SK-MEL-5 (cell line): ENCODE results near the gene TRIM28. TPM values are rescaled to one million over a fixed set of nuclear protein-coding genes. Genes with fewer than 3 reads are reported as not detected.
A peak's percentile ranks its signal among the peaks of the same experiment; 100 is the strongest.
"Not testable (repeated sequence)": the region's sequence is repeated elsewhere in the genome, so short reads cannot be mapped to it uniquely, and the experiment has no call there.

Experiments used
- DNase-seq: peaks from one replicate; pipeline ENCODE4 v3.0.0-alpha.2; 2016; ENCODE audit warnings: low read depth, low spot score
- in situ Hi-C: cut with HindIII; loops from 2 replicates; pipeline ENCODE4 v1.10.0; 2016; ENCODE audit warnings: low sequenced_read_pairs, high pct_unique_total_duplicates, low pct_unique_long_range_greater_than_20kb
- total RNA-seq: library from RNA; depleted of rRNA; stranded (reverse); fragments of >200 nt; shearing (Covaris generic); gene quantifications from 2 replicates; pipeline ENCODE4 v1.2.3, GENCODE V29; 2014

The TRIM28 gene
- total RNA-seq, 1 experiment from 2014 or later = 346 TPM

GRCh38 chr19:58569191-58569942, 25.5 kb downstream of the TRIM28 start:
- in situ Hi-C loops = no loop called here

GRCh38 chr19:58569943-58570670, 26.2 kb downstream of the TRIM28 start:
- no peak for DNase-seq
- in situ Hi-C loops = no loop called here

More at GRCh38 chr19:58569191-58569942, 25.5 kb downstream of the TRIM28 start:
- no peak for DNase-seq

- no peak for DNase-seq
- in situ Hi-C loops = no loop called here
Observed at GRCh38 chr19:58570770-58571574, 27.1 kb downstream of the TRIM28 start.

GRCh38 chr19:58571575-58571947, 27.7 kb downstream of the TRIM28 start:
- in situ Hi-C loops = no loop called here
- DNase-seq = no peak

GRCh38 chr19:58572026-58572817, 28.4 kb downstream of the TRIM28 start:
- DNase-seq = no peak
- in situ Hi-C loops = no loop called here

GRCh38 chr19:58572818-58573657, 29.2 kb downstream of the TRIM28 start, which contains the start of gene MZF1:
TSS of gene MZF1 (minus strand) at chr19:58573335. CDS start at chr19:58571389, 1,946 bp downstream.
- in situ Hi-C loops = no loop called here
- peak; percentile 99 for DNase-seq

- in situ Hi-C loops = no loop called here
- no peak for DNase-seq
Observed at GRCh38 chr19:58573658-58574164, 29.8 kb downstream of the TRIM28 start.

- in situ Hi-C loops = no loop called here
- peak; percentile 89 for DNase-seq
Observed at GRCh38 chr19:58575183-58576041, 31.5 kb downstream of the TRIM28 start.

GRCh38 chr19:58577581-58577980, 33.7 kb downstream of the TRIM28 start:
- in situ Hi-C loops, DNase-seq: not testable (repeated sequence)

- no peak for DNase-seq
- in situ Hi-C loops = no loop called here
Observed at GRCh38 chr19:58578012-58578925, 34.4 kb downstream of the TRIM28 start.

GRCh38 chr19:58579473-58580142, 35.7 kb downstream of the TRIM28 start:
- in situ Hi-C loops = no loop called here
- no peak for DNase-seq

- DNase-seq = no peak
- in situ Hi-C loops = no loop called here
Observed at GRCh38 chr19:58581227-58582141, 37.6 kb downstream of the TRIM28 start.

GRCh38 chr19:58582985-58583384, 39.1 kb downstream of the TRIM28 start:
- in situ Hi-C loops = no loop called here
- DNase-seq = no peak
